Astrocyte (in vitro differentiated cells and primary cell): Measurements from ENCODE around the gene PDK2. TPM values are rescaled to one million over a fixed set of nuclear protein-coding genes. Genes with fewer than 3 reads are reported as not detected.
A peak's percentile ranks its signal among the peaks of the same experiment; 100 is the strongest.

Experiments used
- DNase-seq: peaks from one replicate; pipeline ENCODE4 v3.0.0-alpha.2; 2010; ENCODE audit warnings: low read depth
- FAIRE-seq: peaks from 2 replicates; lab custom pipeline; 2011; peaks lifted over from hg19 to GRCh38; lab: Jason Lieb, UNC
- H2AFZ ChIP-seq: 2 replicates; pipeline ENCODE4 v1.6.0; 2012; ENCODE audit warnings: low read depth, low read length, inconsistent platforms
- H3K27ac ChIP-seq: 2 replicates; pipeline ENCODE4 v1.5.1; 2011; ENCODE audit warnings: low read depth, low read length, inconsistent platforms
- H3K27me3 ChIP-seq: 2 replicates; pipeline ENCODE4 v1.6.0; 2011; ENCODE audit warnings: low read length, inconsistent platforms; ENCODE audit not compliant: insufficient read depth
- H3K36me3 ChIP-seq: 2 replicates; pipeline ENCODE4 v1.5.1; 2011; ENCODE audit warnings: low read length, inconsistent platforms; ENCODE audit not compliant: insufficient read depth
- H3K4me1 ChIP-seq: 2 replicates; pipeline ENCODE4 v1.5.1; 2011; ENCODE audit warnings: low read length, inconsistent platforms; ENCODE audit not compliant: insufficient read depth
- H3K4me2 ChIP-seq: 2 replicates; pipeline ENCODE4 v1.6.0; 2012; ENCODE audit warnings: low read length, inconsistent platforms
- H3K4me3 ChIP-seq: 2 replicates; pipeline ENCODE4 v1.5.1; 2011; ENCODE audit warnings: low read depth, mild to moderate bottlenecking, low read length, inconsistent platforms; ENCODE audit not compliant: insufficient read depth
- H3K79me2 ChIP-seq: 2 replicates; pipeline ENCODE4 v1.6.0; 2012; ENCODE audit warnings: mild to moderate bottlenecking, low read length, inconsistent platforms; ENCODE audit not compliant: insufficient read depth
- H3K9ac ChIP-seq: 2 replicates; pipeline ENCODE4 v1.6.0; 2012; ENCODE audit warnings: mild to moderate bottlenecking, low read length, inconsistent platforms
- H3K9me3 ChIP-seq: 2 replicates; pipeline ENCODE4 v1.5.1; 2012; ENCODE audit warnings: low read depth, mild to moderate bottlenecking, low read length, inconsistent platforms; ENCODE audit not compliant: insufficient read depth
- H4K20me1 ChIP-seq: 2 replicates; pipeline ENCODE4 v1.6.0; 2012; ENCODE audit warnings: low read length, inconsistent platforms; ENCODE audit not compliant: insufficient read depth
- H3K27ac Mint-ChIP-seq: one replicate; pipeline ENCODE4 v1.8.0; 2021; ENCODE audit warnings: mild to moderate bottlenecking, mixed read lengths; ENCODE audit not compliant: unreplicated experiment
- H3K27me3 Mint-ChIP-seq: one replicate; pipeline ENCODE4 v1.8.0; 2021; ENCODE audit warnings: low read depth, mixed read lengths; ENCODE audit not compliant: unreplicated experiment
- H3K36me3 Mint-ChIP-seq: one replicate; pipeline ENCODE4 v1.8.0; 2021; ENCODE audit warnings: low read depth, mixed read lengths; ENCODE audit not compliant: unreplicated experiment
- H3K4me1 Mint-ChIP-seq: one replicate; pipeline ENCODE4 v1.8.0; 2021; ENCODE audit warnings: low read depth, mixed read lengths; ENCODE audit not compliant: unreplicated experiment
- H3K4me3 Mint-ChIP-seq: one replicate; pipeline ENCODE4 v1.8.0; 2021; ENCODE audit warnings: mild to moderate bottlenecking, moderate library complexity, mixed read lengths; ENCODE audit not compliant: unreplicated experiment
- H3K9me3 Mint-ChIP-seq: one replicate; pipeline ENCODE4 v1.8.0; 2021; ENCODE audit warnings: mild to moderate bottlenecking, mixed read lengths; ENCODE audit not compliant: unreplicated experiment
- EZH2 ChIP-seq: IDR thresholded peaks from 2 replicates; pipeline ENCODE4 v1.6.1; 2012; ENCODE audit warnings: mild to moderate bottlenecking, low read length, inconsistent platforms; ENCODE audit not compliant: insufficient read depth
- total RNA-seq: library from RNA; stranded (reverse); gene quantifications from 2 replicates; pipeline ENCODE4 v1.2.1, GENCODE V29; 2021
- TF ChIP-seq, protein P1 (sequence below): IDR thresholded peaks from 2 replicates; pipeline ENCODE4 v1.5.1; 2011; ENCODE audit warnings: low read depth, mild to moderate bottlenecking, inconsistent platforms, low read length, moderate library complexity; ENCODE audit not compliant: insufficient read depth

Gene PDK2
- total RNA-seq, 1 donor from 2014 or later = 25.8 TPM

GRCh38 chr17:50128441-50129352 is 33.5 kb downstream of the PDK2 start:
- Histone ChIP-seq H4K20me1 (peaks cover 20% of the 10 kb centered on the region), H3K4me2 (peak overlapping the region; percentile 95), H3K9me3 (no peaks in the 10 kb centered on the region), H3K79me2 (peaks cover 5% of the 10 kb centered on the region), H3K4me1 (peaks cover 23% of the 10 kb centered on the region), H3K36me3 (no peaks in the 10 kb centered on the region), H3K4me3 (peak overlapping the region; percentile 68), H2AFZ (peak overlapping the region; percentile 62), H3K27ac (peak overlapping the region; percentile 12), H3K27me3 (no peaks in the 10 kb centered on the region), H3K9ac (peak overlapping the region; percentile 79)
- FAIRE-seq (no peak), DNase-seq (no peak)
- no peaks in the 10 kb centered on the region for H3K36me3 Mint-ChIP-seq
- TF ChIP-seq, protein P1, sequence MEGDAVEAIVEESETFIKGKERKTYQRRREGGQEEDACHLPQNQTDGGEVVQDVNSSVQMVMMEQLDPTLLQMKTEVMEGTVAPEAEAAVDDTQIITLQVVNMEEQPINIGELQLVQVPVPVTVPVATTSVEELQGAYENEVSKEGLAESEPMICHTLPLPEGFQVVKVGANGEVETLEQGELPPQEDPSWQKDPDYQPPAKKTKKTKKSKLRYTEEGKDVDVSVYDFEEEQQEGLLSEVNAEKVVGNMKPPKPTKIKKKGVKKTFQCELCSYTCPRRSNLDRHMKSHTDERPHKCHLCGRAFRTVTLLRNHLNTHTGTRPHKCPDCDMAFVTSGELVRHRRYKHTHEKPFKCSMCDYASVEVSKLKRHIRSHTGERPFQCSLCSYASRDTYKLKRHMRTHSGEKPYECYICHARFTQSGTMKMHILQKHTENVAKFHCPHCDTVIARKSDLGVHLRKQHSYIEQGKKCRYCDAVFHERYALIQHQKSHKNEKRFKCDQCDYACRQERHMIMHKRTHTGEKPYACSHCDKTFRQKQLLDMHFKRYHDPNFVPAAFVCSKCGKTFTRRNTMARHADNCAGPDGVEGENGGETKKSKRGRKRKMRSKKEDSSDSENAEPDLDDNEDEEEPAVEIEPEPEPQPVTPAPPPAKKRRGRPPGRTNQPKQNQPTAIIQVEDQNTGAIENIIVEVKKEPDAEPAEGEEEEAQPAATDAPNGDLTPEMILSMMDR = no peak
- no peak for TF ChIP-seq EZH2
- H3K27ac Mint-ChIP-seq = peak overlapping the region; percentile 90
- peaks cover 21% of the 10 kb centered on the region for H3K4me1 Mint-ChIP-seq
- H3K9me3 Mint-ChIP-seq = no peaks in the 10 kb centered on the region
- H3K4me3 Mint-ChIP-seq = peak overlapping the region; percentile 93
- peaks cover 4% of the 10 kb centered on the region for H3K27me3 Mint-ChIP-seq

DNA sequence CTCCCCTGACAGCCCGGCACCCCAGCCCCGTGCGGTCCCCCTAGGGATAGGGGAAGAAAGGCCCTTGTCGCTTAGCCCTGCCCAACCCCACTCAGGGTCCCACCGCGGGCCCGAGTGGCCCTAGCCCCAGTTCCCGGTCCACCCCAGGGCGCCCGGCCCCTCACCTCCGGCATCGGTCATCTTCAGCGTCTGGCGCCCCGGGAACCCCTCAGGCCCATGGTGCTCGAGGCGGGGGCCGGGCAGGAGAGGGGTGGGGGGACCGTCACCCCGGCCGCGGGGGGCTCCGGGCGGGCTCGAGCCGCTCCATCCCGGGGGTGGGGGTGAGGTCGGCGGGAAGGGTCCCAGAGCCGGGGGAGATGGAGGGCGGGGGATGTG is 34.2 kb downstream of the PDK2 start:
- peak overlapping the region; percentile 85 for H3K4me3 Mint-ChIP-seq
- peak overlapping the region; percentile 45 for H3K4me3 ChIP-seq
- H3K4me2 ChIP-seq = peak overlapping the region; percentile 95
- H4K20me1 ChIP-seq = peaks cover 25% of the 10 kb centered on the region
- no peak overlapping the region for H3K27ac ChIP-seq
- no peak for FAIRE-seq
- no peak for DNase-seq
- no peaks in the 10 kb centered on the region for H3K9me3 Mint-ChIP-seq
- no peak for TF ChIP-seq EZH2
- TF ChIP-seq, protein P1 = no peak
- H3K36me3 Mint-ChIP-seq = no peaks in the 10 kb centered on the region
- no peak overlapping the region for H3K27ac Mint-ChIP-seq
- peaks cover 5% of the 10 kb centered on the region for H3K79me2 ChIP-seq
- peaks cover 17% of the 10 kb centered on the region for H3K4me1 ChIP-seq
- H3K4me1 Mint-ChIP-seq = peaks cover 23% of the 10 kb centered on the region
- peak overlapping the region; percentile 79 for H3K9ac ChIP-seq
- H3K9me3 ChIP-seq = no peaks in the 10 kb centered on the region
- H2AFZ ChIP-seq = no peak overlapping the region
- H3K27me3 Mint-ChIP-seq = peaks cover 4% of the 10 kb centered on the region
- no peaks in the 10 kb centered on the region for H3K36me3 ChIP-seq
- H3K27me3 ChIP-seq = no peaks in the 10 kb centered on the region
